Psoas muscle (tissue), 8 donors: ENCODE measurements around the gene ETV6. TPM values are rescaled to one million over a fixed set of nuclear protein-coding genes. Genes with fewer than 3 reads are reported as not detected.

Experiments used
- ATAC-seq, 4 donors: fragments of 200-7000 bp; cut with Tn5 transposase; one replicate each; pipeline ENCODE4 v1.9.1; 2020; ENCODE audit warnings: moderate library complexity in 3 of 4, mild to moderate bottlenecking in 2 of 4
- DNase-seq, 2 donors: peaks; one replicate each; pipeline ENCODE4 v3.0.0-alpha.2; 2020
- H3K27ac ChIP-seq: fragments of 200-600 bp; one replicate; pipeline ENCODE4 v1.8.0; 2022
- H3K27me3 ChIP-seq, 3 donors: fragments of 200-600 bp in 1 of 3; one replicate each; pipeline versions ENCODE4 v1.6.1 to v1.8.0; 2013 to 2022; ENCODE audit warnings: low read length in 2 of 3, mild to moderate bottlenecking in 2 of 3, moderate library complexity in 1 of 3; ENCODE audit not compliant: insufficient read depth in 3 of 3
- H3K36me3 ChIP-seq, 2 donors: fragments of 200-600 bp in 1 of 2; one replicate each; pipeline versions ENCODE4 v1.6.1 to v1.8.0; 2013 to 2022; ENCODE audit warnings: low read depth in 1 of 2, mild to moderate bottlenecking in 1 of 2, moderate library complexity in 1 of 2; ENCODE audit not compliant: insufficient read depth in 1 of 2
- H3K4me1 ChIP-seq: fragments of 200-600 bp; one replicate; pipeline ENCODE4 v1.8.0; 2022
- H3K4me3 ChIP-seq: fragments of 200-600 bp; one replicate; pipeline ENCODE4 v1.8.0; 2022; ENCODE audit warnings: mild to moderate bottlenecking
- H3K9me3 ChIP-seq: fragments of 200-600 bp; one replicate; pipeline ENCODE4 v1.8.0; 2022
- CTCF ChIP-seq: fragments of 200-600 bp; IDR thresholded peaks from one replicate; pipeline ENCODE4 v1.8.0; 2022; ENCODE audit warnings: antibody characterized with exemption
- WGBS, 3 donors: extraction: QIAGEN DNeasy Blood & Tissue Kit; methylation state at CpG; one replicate each; pipeline versions ENCODE4 v1.1.6 to v1.1.7; 2013; 5-methylcytosine and 5-hydroxymethylcytosine counted together
- intact Hi-C, 2 donors: fragments of 100-400 bp; cut with DNase I; formaldehyde crosslinking; loops; one replicate each; pipeline versions ENCODE4 v1.11.0 to v1.14.2; 2022
- polyA plus RNA-seq, 3 donors: library from polyadenylated mRNA; stranded (reverse); fragments of 200-250 nt; gene quantifications; one replicate each; pipeline ENCODE4 v1.2.3, GENCODE V29; 2013
- total RNA-seq, 4 donors: library from RNA; stranded (reverse); fragmentation: NEBNext Ultra II Directional in 2 of 4; extraction: Animal tissue kit (Norgen Biotek cat#: 25700) in 2 of 4; gene quantifications; one replicate each; pipeline versions ENCODE4 v1.2.1 to v1.2.4, GENCODE V29; 2021 to 2023
- donor health status: healthy with polysubstance abuse.
- donor health status: DM: no; HTN: no; CAD: no; lungs with moderate emphysema.
- donor health status: Bipolar disorder and iron deficiency.
- donor health status: healthy.
- donor health status: DM: yes; HTN: yes; CAD: no.
- donor health status: DM: no; HTN: no; CAD: no.
- donor health status: DM: no; HTN: no; CAD: no.
- donor health status: DM: yes; HTN: yes; CAD: no.

The ETV6 gene
- total and polyA plus RNA-seq, 7 donors: 2.8 to 22.9 (median 4.9) TPM

GRCh38 chr12:11787437-11787836 is 138.0 kb downstream of the ETV6 start:
- peaks cover 48% of the 10 kb centered on the region for H3K4me1 ChIP-seq
- no peak for ATAC-seq
- DNase-seq: no peak
- intact Hi-C loops: no loop called here
- H3K4me3 ChIP-seq: no peak overlapping the region
- TF ChIP-seq CTCF: no peak
- no peaks in the 10 kb centered on the region for H3K36me3 ChIP-seq
- H3K27me3 ChIP-seq: no peaks in the 10 kb centered on the region
- peak overlapping the region; percentile 87 for H3K27ac ChIP-seq
- WGBS, 3 donors: 94 to 99% (median 98%) methylated on average over 1 of the region's 1 CpG
- no peaks in the 10 kb centered on the region for H3K9me3 ChIP-seq

DNA sequence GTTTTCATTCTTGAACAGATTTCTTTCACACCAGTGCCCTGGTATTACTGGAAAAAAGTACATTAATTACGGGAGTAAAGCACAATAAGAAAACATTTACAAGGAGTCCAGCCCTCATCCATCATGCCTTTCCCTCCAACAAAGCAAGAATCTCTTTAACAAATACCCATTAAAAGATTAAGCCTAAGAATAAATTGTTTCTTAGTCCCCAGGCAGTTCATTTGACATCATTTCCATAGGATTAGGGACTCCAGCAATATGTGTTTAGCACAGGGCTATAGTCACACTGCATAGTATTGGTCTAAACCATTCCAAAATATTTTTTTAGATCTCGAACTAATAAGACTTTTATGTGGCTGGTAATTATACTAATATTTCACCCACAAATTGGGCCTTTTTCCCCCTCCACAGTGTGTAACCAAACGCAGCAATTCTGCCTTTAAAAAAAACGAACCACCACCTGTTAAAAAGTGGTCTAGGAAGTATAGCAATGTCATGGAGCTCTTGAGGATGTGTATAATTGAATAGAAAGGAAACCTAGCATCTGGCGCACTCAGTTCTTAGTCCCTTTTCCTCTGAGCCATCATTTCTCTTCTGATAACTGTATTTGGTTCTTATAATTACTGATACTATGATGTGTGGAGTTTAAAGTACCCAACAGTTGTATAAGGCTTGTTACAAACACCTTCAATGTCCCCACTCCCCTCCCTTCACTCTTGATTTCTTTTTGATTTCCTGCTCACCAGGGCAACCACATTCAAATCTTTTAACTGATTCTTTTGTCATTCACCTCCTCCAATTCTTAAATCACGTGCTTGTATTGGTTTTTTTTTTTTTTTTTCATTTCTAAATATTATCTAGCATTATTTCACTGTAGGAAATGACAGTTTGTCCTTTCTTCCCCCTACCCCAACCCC is 138.7 kb downstream of the ETV6 start:
- H3K4me1 ChIP-seq: peaks cover 52% of the 10 kb centered on the region
- no peak for ATAC-seq
- 74 to 83% (median 77%) methylated on average over 6 of the region's 6 CpGs for WGBS, 3 donors

DNA sequence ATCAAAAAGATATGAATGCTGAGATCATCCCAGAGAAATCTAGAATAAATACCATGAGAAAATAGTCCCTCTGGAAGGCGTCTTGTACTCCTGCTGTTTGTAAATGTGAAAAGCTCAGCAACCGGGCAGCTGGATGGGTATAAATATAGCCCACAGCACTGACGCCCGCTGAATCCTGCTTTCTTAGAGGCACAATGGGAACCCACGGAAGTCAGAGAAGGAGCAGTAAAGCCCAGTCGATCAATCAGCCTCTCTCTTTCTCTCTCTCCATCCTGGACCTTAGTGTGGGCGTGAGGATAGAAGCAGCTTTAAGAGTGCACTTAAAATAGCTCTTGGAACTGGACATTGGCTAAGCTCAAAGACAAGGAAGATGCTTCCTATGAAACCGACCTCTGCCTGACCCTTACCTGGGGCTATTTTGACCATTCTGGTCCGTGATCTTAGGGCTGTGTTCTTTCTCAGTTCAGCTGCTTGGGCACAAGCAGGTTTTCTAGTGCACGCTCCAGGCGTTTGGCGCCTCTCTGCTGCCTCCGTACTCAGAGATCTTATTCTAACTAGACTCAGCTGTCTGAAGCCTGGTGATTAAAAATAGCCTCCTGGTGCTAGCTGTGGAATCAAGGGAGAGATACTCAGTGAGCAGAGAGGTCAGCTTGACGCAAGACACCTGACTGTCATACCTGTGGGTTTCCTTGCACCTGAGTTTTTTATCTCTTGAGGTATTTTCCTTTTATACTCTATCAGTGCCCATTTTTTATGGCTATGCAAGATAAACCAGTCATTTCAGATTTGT is 144.6 kb downstream of the ETV6 start:
- ATAC-seq: peak; percentile 87 to 94 (median 91)
- peak overlapping the region; percentile 91 for H3K27ac ChIP-seq
- H3K4me1 ChIP-seq: peaks cover 60% of the 10 kb centered on the region
- intact Hi-C loops: no loop called here
- peak in 1 of 2 donors; percentile 68 for DNase-seq
- no peaks in the 10 kb centered on the region for H3K27me3 ChIP-seq
- no peak for TF ChIP-seq CTCF
- no peaks in the 10 kb centered on the region for H3K9me3 ChIP-seq
- peak overlapping the region; percentile 53 for H3K4me3 ChIP-seq
- H3K36me3 ChIP-seq: no peaks in the 10 kb centered on the region
- WGBS, 3 donors: 16 to 25% (median 16%) methylated on average over 14 of the region's 14 CpGs

More for the DNA sequence above, 138.7 kb downstream of the ETV6 start:
- no peaks in the 10 kb centered on the region for H3K27me3 ChIP-seq
- no peak overlapping the region for H3K4me3 ChIP-seq
- TF ChIP-seq CTCF: no peak
- no peak for DNase-seq
- H3K9me3 ChIP-seq: no peaks in the 10 kb centered on the region
- H3K36me3 ChIP-seq: no peaks in the 10 kb centered on the region
- peak overlapping the region; percentile 87 for H3K27ac ChIP-seq
- intact Hi-C loops: no loop called here

DNA sequence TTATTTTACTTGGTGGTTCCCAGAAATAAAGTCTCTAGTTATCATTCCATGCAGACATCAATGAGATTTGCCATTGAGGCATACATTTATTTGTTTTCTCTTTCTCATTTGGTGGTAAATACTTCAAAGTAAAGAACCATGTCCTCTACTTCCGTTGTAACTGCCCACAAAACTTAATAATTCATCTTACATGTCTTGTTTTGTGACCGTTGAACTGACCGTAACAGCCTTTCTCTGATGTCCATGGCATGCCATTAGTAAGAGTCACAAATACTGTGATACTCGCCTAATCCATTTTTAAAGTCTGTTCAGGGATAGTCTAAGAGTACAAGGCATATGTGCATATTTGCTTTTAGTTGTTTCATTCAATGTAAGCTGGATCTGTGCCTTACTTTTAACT is 145.3 kb downstream of the ETV6 start:
- H3K27ac ChIP-seq: peak overlapping the region; percentile 91
- 44 to 77% (median 48%) methylated on average over 4 of the region's 4 CpGs for WGBS, 3 donors
- DNase-seq (no peak), ATAC-seq (no peak)
- TF ChIP-seq CTCF: no peak
- H3K4me3 ChIP-seq: peak overlapping the region; percentile 53
- intact Hi-C loops: loop anchor here (5.0 kb wide), 1 partner anchor 142 kb away; no protein-coding TSS in a partner anchor
- H3K36me3 ChIP-seq: no peaks in the 10 kb centered on the region
- H3K27me3 ChIP-seq: no peaks in the 10 kb centered on the region
- H3K9me3 ChIP-seq: no peaks in the 10 kb centered on the region
- H3K4me1 ChIP-seq: peaks cover 60% of the 10 kb centered on the region
